NCI-H69 (cell line): ENCODE data around the gene ALG6.
"Not testable (repeated sequence)": the region's sequence is repeated elsewhere in the genome, so short reads cannot be mapped to it uniquely, and the experiment has no call there.

Experiments used
- DNase-seq: peaks from one replicate; lab custom pipeline; 2025; lab: John Stamatoyannopoulos, UW

ALG6 gene

GRCh38 chr1:63328781-63329180, 38.6 kb upstream of the ALG6 start:
- no peak for DNase-seq

GRCh38 chr1:63329621-63330330, 37.7 kb upstream of the ALG6 start:
- no peak for DNase-seq

GRCh38 chr1:63330331-63330916, 37.0 kb upstream of the ALG6 start:
- DNase-seq: no peak

DNA sequence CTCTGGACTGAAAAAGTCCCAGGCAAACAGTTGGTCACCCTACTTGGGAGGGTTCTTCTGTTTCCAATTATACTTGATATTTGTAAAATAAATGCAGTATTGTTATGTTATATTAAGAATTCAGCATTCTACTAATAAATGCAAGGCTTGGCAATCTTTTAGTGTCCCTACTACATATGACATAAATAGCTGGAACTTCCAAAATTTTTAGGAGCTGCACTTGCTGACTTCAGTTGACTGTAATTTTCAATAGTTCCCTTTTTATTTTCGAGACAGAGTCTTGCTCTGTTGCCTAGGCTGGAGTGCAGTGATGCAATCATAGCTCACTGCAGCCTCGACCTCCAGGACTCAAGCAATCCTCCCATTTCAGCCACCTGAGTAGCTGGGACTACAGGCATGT, 25.0 kb upstream of the ALG6 start:
- DNase-seq: no peak

DNA sequence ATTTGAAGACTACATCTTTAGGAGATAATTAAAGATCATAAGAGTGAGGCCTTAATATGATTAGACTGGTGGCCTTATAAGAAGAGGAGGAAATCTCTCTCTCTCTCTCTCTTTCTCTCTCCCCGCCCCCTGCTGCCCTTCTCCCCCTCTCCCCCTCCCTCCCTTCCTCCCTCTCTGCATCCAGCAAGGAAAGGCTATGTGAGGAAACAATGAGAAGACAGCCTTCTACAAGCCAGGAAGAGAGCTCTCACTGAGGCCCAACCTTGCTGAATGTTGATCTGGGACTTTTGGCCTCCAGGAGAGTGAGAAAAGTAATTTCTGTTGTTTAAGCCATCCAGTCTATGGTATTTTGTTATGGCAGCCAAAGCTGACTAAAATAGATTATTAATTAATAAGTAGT, 23.5 kb upstream of the ALG6 start:
- DNase-seq: no peak

- DNase-seq: peak; percentile 1
These were observed 17.1 kb upstream of the ALG6 start for GRCh38 chr1:63350320-63350719.

DNA sequence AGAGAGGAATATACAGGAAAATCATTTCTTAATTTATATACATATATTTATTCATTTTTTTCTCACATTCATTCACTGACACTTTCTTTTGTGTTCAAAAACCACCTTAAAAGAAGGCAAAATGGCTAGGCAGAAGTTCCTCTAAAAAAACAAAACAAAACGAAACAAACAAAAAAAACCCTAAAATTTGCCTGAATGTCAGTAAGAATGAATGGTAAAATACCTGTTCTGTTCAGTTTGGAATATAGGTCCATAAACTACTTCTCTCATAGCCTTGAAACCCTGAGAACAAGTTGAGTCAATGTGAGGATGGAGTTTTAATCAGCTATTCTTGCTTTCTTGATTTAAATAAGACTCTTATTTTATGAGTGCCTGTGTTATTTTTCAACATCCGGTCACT, 14.7 kb upstream of the ALG6 start:
- DNase-seq: no peak

- DNase-seq: not testable (repeated sequence)
These were observed 11.2 kb upstream of the ALG6 start for GRCh38 chr1:63356234-63356633.

DNA sequence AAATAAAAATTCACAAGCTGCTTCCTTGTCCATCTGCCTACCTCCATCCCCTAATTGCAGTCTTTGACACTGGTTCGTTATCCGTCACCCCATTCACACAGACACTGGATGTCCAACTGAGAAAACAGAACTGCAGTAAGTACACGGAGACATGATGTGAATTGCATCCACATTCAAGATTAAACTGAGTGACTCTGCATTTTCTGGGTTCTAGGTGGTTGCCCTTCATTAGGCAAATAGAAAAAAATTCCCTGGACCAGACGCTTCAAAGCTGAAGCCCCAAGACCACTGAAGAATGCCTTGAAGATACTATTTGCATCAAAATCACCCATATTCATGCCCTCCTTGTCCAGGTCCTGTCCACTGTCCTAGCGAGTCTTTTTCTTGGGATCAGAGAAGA, 7.9 kb upstream of the ALG6 start:
- DNase-seq: no peak

DNA sequence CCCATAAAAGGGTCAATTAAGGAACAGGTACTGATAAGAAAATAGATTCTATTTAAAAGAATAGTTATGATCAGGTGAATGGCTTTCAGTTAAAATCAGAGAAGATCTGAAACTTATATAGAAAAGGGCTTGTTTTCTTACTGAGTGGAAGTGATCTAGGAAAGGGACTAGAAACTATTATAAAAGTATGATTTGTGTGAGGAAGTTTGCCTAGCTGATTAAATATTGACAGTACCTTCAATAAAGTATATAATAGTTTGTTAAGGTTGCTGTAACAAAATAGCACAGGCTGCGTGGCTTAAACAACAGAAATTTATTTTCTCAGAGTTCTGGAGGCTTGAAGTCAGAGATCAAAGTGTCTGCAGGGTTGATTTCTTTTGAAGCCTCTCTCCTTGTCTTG, 5.4 kb upstream of the ALG6 start:
- DNase-seq: no peak

DNA sequence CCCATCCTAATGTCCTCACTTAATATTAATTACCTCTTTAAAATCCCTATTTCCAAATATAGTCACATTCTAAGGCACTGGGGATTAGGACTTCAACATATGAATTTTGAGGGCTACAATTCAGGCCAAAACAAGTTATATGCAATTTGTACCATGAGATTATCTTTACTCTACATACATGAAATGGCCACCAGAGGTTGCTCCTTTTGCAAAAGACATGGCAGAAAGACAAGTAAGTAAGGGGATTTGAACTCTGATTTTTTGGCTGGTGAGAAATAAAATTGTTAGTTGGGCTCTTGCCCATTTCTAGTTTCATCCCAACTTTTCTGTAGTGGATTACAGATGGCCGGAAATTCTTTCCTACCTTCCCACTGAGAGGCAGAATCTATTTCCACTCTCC, 4.8 kb upstream of the ALG6 start:
- no peak for DNase-seq

DNA sequence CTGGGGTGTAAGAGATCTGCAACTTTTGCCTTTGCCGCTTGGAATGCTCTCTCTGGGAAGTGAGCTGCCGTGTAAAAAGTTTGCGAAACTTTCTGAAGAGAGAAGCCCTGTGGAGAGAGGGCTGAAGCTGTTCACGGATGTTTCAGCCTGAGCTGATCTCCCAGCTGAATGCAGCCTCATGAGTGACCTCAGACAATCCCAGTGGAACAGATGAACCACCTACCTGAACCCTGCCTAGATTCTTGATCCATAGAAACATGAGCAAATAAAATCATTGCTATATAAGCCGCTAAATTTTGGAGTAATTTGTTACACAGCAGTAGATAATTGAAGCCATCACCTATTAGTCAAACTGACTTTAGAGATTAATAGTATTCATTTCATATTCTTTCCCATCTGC, 4.4 kb upstream of the ALG6 start:
- DNase-seq: no peak

DNA sequence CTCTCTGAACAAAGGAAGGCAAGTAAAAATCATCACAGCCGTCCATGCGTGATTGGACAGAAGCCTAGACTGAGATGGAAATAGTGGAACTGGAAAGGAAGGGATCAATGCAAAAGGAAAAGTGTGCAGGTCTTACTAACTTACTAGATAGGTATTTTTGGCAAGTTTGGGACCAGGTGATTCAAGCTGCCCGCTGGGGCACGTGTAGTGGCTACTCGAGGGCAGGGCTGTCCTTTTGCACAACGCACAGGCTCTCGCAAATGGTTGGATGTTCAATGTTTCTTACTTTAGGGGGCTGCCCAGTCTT, 566 bp upstream of the ALG6 start:
- no peak for DNase-seq

DNA sequence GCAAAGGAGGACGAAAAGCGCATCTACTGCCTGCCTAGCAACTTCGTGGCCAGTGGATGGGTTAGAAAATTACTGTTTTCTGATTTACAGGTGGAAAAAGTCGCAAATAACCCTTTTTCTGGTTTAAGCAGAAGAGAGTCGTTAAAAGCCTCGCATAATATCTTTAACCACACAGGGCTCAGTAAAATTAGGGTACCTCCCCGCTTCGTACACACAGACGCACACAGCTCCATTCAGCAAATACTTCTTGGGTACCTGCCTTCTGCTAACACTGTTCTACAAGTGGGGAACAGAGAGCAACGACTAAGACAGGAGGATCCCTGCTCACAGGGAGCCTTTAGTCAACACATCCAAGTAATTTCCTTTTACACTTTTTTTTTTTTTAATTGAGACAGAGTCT, 704 bp downstream of the ALG6 start:
- DNase-seq: peak; percentile 33

- no peak for DNase-seq
These were observed 12.2 kb downstream of the ALG6 start for GRCh38 chr1:63379583-63379982.

DNA sequence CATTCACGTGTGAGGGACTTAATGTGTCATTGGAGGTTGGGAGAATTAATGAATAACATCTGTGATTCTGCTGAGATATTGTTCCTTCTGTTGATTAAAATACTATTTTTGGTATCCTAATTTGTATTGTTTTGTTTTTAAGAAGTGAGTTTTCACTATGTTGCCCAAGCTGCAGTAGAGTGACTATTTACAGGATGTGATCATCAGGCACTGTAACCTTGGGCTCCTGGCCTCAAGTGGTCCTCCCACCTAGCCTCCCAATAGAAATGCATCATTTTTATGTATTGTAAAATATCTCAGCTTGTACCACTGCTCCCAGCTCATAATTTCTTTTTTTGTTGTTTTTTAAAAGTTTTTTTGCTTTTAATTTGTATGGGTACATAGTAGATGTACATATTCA, 14.3 kb downstream of the ALG6 start:
- DNase-seq: no peak

- DNase-seq: no peak
These were observed 34.5 kb downstream of the ALG6 start for GRCh38 chr1:63401945-63402344.

GRCh38 chr1:63403386-63403785, 36.0 kb downstream of the ALG6 start:
- no peak for DNase-seq

GRCh38 chr1:63405021-63405420, 37.6 kb downstream of the ALG6 start:
- DNase-seq: no peak

DNA sequence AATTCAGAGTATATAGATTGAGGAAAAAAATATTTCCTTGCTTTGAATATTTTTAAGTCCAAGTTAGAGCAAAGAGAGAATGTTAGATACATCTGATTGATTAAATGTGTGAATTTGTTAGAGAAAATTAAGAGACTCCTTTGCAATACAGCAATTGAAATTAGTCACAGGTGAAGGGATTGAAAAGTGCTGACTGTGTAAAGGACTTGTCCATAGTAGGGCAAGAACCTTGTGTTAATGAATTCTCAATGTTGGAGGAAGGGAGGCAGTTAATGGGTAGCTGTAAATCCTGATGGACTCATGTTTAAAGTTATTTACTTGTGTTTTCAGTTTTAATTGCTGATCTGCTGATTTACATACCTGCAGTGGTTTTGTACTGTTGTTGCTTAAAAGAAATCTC, 38.6 kb downstream of the ALG6 start:
- DNase-seq: no peak

DNA sequence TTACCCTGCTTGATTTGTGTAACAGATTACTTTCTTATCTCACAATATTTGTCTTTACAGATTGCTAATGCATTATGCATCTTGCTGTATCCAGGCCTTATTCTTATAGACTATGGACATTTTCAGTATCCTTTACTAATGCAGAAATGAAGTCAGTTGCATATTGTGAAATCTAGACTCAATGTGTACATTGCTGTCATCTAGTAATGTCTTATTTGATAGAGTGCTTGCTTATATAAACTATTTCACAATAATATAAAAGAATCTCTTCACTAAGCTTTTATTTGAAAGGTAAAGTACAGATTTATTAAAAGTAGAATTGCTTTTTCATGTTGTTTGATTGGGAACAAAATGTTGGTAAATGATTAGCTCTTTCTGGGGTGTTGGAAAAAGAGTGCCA, 39.6 kb downstream of the ALG6 start:
- no peak for DNase-seq

DNA sequence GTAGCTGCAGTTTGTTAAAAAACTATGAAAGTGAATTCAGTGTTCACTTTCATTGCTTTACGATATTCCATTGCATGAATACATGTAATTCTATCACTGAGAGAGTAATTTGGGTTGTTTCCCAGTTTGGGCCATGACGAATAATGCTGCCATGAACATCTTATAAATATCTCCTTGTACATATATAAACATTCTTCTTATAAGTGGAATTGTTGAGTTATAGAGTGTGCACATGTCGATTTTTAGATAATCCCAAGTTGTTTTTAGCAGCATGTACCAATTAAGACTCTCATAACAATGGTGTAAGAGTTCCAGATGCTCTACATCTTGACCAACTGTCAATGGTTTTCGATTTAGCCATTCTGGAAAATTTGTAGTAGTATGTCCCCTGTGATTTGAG, 40.9 kb downstream of the ALG6 start:
- DNase-seq: no peak

DNA sequence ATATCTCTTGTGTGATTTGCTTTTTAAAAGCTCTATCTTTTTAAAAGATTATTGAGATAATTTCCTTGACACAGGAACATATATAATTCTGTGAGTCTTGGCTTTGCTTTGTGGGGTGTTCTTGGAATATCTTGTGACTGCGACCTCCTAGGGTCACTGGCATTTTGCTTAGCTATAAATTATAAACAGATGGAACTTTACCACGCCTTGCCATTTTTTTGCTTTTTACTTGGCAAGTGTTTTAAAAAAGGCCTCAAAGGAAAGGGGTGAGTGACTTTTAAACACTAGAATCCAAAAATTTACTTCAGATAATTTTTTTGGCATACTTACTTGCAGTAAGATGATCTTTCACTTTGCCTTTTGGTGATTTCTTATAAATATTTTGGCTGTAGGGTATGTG, 43.6 kb downstream of the ALG6 start:
- DNase-seq: no peak

DNA sequence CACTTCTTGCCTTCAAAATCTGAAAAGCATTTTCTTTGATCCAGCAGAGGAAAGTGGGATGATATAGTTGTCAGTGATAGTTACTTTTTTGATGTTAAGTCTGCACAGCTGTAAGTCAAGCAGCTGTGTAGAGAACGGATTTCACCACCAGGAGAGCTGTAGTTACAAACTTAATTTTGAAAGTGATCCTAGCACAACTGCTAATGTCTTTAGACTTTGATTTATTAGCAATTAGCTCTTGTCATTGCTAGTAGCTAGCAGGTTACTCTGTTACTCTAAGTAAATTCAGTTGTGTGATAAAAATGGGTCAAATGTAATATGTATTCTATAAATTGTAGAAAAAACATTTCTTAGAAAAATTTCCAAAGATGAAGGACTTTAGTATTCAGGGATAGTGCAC, 46.0 kb downstream of the ALG6 start:
- no peak for DNase-seq
